Measurements from ENCODE around the gene LRGUK.

DNA sequence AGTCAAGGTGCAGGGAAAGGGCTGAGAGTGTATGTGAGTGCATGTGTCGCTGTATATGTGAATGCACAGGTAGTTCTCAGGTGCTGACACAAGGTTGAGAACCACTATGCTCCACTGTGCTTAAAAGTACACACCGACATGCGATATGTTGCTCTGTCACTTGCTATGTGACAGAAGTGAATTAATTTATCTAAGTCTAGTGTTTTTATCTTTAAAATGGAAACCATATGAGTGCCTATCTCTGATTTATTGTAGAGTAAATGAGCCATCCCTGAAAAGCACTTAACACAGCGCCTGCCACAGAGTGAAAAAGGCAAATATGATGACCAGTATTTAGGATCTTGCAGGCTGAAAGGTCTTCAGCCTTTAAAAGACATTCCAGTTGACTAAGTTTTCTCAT is 184.7 kb downstream of the LRGUK start:
- TF ChIP-seq, protein P1, sequence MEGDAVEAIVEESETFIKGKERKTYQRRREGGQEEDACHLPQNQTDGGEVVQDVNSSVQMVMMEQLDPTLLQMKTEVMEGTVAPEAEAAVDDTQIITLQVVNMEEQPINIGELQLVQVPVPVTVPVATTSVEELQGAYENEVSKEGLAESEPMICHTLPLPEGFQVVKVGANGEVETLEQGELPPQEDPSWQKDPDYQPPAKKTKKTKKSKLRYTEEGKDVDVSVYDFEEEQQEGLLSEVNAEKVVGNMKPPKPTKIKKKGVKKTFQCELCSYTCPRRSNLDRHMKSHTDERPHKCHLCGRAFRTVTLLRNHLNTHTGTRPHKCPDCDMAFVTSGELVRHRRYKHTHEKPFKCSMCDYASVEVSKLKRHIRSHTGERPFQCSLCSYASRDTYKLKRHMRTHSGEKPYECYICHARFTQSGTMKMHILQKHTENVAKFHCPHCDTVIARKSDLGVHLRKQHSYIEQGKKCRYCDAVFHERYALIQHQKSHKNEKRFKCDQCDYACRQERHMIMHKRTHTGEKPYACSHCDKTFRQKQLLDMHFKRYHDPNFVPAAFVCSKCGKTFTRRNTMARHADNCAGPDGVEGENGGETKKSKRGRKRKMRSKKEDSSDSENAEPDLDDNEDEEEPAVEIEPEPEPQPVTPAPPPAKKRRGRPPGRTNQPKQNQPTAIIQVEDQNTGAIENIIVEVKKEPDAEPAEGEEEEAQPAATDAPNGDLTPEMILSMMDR (conservative IDR thresholded peaks at IDR 0.05; ENCODE audit: low read depth, low read length), result no peak
- no peak for TF ChIP-seq EZH2 (IDR thresholded peaks at IDR 0.05; ENCODE audit: low read length, unreplicated experiment)
